Epithelial cell of prostate (primary cell): Measurements from ENCODE around the gene TJAP1.
"Not testable (repeated sequence)": the region's sequence is repeated elsewhere in the genome, so short reads cannot be mapped to it uniquely, and the experiment has no call there.

Source experiments
- DNase-seq: peaks from one replicate; pipeline ENCODE4 v3.0.0-alpha.2; 2011; ENCODE audit warnings: low read depth, low spot score
- H3K27ac ChIP-seq: fragments of 450-650 bp; 2 replicates; pipeline ENCODE4 v1.5.1; 2017; ENCODE audit warnings: mild to moderate bottlenecking

Gene TJAP1

DNA sequence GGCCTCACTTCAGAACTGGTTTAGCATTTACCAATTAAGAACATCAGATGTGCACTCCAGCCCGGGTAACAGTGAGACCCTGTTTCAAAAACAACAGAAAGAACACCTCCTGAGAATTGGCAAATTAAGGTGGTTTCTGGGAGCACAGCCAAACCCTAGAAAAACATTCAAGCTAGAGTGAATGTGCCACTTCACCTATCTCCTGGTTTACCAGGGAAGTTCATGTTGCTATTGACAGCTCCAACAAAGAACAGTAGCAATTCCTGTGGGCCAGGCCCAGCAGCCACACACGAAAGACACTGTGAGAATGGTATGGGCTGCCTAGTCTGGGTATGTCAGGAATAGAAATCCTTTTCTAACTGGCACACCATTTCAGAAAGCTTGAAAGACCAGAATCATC is 44.5 kb downstream of the TJAP1 start:
- DNase-seq = no peak
- no peak overlapping the region for H3K27ac ChIP-seq

DNA sequence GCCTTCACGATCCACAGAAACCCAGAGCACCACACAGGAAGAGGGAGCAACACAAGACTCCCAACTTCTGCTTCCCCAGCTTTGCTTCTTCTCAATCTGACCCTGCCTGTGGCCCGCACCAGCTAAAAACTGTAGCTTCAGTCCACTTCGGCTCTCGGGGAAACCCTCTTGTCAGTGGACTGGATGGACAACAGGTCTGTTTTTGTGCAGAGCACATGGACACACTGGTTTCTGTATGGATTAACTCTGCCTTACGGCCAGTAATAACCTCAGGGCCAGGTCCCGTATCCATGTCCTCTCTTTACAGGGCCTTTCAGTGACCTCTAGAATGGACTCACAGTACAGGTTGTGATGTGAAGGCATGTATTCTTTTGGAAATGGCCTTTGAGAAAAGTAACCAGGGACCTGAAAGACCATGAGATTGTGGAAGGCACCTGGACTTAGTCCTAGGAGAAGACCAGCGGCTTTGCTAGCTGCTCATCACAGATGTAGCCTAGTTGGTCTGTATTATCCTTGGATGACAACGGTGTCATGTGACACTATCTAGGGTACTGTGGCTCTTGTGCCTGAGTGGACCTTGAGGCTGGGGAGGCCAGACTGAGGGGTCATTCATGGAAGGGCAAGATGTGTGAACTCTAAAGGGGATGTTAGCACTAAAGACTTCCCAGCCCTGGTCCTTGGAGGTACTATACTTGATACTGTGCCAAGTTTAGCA is 45.3 kb downstream of the TJAP1 start:
- DNase-seq = no peak
- no peak overlapping the region for H3K27ac ChIP-seq

DNA sequence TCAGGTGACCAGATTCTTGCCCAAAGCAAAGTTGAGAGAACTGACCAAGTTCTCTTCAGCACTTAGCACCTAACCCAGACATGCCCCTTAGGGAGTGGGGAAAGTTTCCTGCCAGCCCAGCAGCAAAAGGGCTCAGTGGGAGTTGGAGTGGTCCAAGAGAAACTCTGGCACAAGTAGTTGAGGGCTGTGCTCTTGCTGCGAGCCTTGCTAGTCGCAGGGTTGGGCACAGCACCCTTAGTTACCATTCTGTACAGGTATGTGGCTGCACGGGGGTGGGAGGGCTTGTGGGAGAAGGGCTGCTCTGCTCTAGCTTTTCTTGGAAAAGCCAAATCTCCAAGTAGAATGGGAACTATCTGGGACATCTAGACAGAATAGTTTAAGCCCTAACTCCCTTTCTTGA is 45.9 kb downstream of the TJAP1 start:
- peak overlapping the region; percentile 51 for H3K27ac ChIP-seq
- DNase-seq = no peak

DNA sequence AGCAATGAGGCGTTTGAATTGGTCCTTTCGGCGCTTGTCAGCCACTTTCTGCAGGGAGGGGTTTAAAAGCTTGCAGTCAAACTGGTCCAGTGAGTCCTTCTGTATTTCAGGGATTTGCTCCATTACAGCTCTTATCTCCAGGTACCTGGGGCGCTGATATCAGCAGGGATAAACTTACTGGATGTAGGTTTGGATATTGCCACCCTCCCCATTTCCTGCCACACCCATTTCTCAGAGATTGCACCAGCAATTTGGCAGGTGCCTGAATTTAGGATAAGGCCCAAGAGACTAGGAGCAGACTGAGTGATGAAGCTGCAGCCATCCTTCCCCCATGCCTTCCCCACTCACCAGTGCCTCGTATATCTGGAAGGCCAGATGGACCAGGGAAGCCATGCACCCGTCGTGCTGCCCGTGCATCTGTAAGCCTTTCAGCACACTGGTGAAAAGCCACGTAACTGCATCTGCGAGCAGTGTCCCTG is 47.2 kb downstream of the TJAP1 start:
- peak overlapping the region; percentile 51 for H3K27ac ChIP-seq
- DNase-seq = no peak

DNA sequence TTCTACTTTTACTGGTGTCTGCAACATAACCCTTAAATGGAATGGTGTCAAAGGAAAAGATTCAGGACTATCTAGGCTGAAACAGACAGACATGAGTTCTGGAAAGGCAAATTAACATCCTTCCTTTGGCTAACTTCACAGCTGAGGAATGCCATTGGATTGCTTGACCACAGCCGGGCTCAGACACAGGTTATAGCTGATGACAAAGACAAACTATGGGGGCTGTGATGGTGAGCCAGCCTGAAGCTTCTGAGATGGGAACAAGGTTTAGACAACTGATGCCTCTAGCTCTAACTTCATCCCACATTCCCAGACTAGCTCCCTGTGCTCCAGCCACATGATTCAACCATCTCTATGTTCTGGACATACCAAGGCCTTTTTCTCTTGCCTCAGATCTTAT is 54.8 kb downstream of the TJAP1 start:
- DNase-seq = no peak
- no peak overlapping the region for H3K27ac ChIP-seq

DNA sequence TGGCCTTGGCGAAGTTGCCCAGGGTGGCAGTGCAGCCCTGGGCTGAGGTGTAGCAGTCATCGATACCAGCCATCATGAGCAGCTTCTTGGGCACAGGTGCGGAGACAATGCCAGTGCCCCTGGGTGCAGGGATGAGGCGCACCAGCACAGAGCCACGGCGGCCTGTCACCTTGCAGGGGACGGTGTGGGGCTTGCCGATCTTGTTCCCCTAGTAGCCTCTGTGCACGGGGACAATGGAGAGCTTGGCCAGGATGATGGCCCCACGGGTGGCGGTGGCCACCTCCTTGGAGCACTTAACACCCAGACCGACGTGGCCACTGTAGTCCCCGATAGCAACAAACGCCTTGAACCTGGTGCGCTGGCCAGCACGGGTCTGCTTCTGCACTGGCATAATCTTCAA is 61.6 kb downstream of the TJAP1 start:
- not testable (repeated sequence) for H3K27ac ChIP-seq, DNase-seq

DNA sequence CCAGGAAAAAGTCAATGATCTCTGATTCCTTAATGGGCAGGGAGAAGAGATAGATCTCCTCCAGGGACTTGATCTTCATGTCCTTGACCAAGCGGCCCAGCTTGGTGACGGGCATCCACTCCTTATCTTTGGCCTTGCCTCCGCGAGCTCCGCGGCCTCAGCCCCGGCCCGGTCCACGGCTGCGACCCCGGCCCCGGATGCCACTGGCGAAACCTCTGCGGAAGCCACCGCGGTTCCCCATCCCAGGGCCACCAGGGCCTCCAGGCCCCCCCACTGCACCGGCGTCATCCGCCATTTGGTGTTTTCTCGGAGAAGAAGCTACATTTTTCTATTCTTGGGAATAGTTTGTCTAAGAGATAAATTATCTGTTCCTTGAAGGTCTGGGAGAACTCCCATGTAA is 62.0 kb downstream of the TJAP1 start:
- DNase-seq = not testable (repeated sequence)

DNA sequence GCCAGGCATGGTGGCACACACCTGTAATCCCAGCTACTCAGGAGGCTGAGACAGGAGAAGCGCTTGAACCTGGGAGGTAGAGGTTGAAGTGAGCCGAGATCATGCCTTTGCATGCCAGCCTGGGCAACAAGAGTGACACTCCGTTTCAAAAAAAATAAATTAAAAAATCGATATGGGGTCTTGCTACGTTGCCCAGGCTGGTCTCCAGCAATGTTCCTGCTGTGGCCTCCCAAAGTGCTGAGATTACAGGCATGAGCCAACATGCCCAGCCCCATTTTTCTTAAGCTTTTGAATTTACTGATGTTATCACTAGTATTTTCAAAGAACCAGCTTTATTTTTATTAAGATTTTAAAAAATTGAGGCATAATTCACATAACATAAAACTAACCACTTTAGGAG is 63.1 kb downstream of the TJAP1 start:
- DNase-seq = no peak

More for the DNA sequence above, 62.0 kb downstream of the TJAP1 start:
- not testable (repeated sequence) for H3K27ac ChIP-seq

DNA sequence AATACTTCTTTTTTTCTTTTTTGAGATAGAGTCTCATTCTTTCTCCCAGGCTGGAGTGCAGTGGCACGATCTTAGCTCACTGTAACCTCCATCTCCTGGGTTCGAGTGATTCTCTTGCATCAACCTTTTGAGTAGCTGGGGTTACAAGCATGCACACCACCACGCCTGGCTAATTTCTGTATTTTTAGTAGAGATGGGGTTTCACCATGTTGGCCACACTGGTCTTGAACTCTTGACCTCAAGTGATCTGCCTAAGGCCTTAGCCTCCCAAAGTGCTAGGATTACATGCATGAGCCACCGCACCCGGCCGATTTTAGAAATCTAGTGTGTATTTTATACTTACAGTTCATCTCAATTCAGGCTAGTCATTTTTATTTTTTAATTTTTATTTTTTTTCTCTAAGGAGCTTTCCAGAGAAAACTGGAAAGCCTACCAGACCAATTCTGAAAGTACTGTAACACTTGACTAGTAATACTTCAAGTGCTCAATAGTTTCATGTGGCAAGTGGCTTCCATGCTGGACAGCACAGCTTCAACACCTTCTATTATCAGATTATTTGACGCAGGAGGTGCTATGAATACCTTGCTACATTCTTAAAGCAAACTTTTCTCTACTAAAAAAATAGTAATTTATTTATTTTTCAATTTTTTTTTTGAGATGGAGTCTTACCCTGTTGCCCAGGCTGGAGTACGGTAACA is 64.6 kb downstream of the TJAP1 start:
- no peak overlapping the region for H3K27ac ChIP-seq
- no peak for DNase-seq

More for the DNA sequence above, 63.1 kb downstream of the TJAP1 start:
- H3K27ac ChIP-seq = no peak overlapping the region

DNA sequence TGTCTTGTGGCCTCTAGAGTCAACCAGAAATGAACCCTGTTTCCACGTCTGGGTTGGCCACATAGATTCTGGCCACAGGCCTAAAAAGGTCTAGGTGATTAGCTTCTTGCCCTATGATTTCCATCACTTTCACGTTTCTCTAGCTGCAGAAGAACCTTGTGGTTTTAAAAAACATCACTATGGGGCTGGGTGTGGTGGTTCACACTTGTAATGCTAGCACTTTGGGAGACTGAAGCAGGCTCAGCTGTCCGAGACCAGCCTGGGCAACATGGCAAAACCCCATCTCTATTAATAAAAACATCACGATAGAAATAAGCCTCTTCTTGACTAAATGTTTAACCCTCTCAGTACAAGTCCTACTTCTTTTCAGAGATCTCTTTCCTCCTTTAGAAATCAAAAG is 67.1 kb downstream of the TJAP1 start:
- DNase-seq = no peak
- H3K27ac ChIP-seq = no peak overlapping the region

DNA sequence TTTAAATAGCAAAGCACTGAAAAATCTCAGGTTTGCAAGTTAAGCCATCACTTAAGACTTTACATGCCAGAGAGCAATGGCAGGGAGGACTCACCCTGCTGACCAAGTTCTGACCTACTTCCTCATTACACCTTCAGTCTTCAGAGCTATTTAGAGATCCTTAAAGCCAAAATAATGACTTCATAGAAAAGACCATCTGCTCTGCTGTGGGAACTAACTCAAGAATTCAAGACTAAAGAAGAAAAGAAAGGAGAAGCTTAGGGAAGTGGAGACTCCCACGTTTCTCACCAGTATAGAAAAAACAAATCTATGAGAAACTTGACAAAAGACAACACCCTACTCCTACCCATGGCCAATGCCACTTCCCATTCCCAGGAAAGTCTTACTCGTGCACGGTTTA is 69.9 kb downstream of the TJAP1 start:
- no peak for DNase-seq
- no peak overlapping the region for H3K27ac ChIP-seq
